GM23248 (cell line): ENCODE data around the gene PTX4. TPM values are rescaled to one million over a fixed set of nuclear protein-coding genes. Genes with fewer than 3 reads are reported as not detected.

ENCODE experiments used
- DNase-seq: peaks from one replicate; pipeline ENCODE4 v3.0.0-alpha.2; 2015
- H2AFZ ChIP-seq: fragments of 200-600 bp; sonication (generic); 2 replicates; pipeline ENCODE4 v1.6.1; 2016; ENCODE audit warnings: antibody characterized with exemption
- H3F3A ChIP-seq: fragments of 200-600 bp; sonication (generic); 2 replicates; pipeline ENCODE4 v1.6.1; 2016; ENCODE audit warnings: mild to moderate bottlenecking, antibody characterized with exemption, mixed run types; ENCODE audit not compliant: insufficient read depth
- H3K27ac ChIP-seq: fragments of 200-600 bp; sonication (generic); 2 replicates; pipeline ENCODE4 v1.5.1; 2016; ENCODE audit warnings: mild to moderate bottlenecking
- H3K27me3 ChIP-seq: fragments of 200-600 bp; sonication (generic); replicated peaks from 2 replicates; pipeline ENCODE4 v1.6.1; 2016; ENCODE audit warnings: mild to moderate bottlenecking; ENCODE audit not compliant: insufficient read depth
- H3K36me3 ChIP-seq: fragments of 200-600 bp; sonication (generic); 2 replicates; pipeline ENCODE4 v1.6.1; 2016; ENCODE audit warnings: low read depth, mild to moderate bottlenecking
- H3K4me1 ChIP-seq: fragments of 200-600 bp; sonication (generic); 2 replicates; pipeline ENCODE4 v1.6.1; 2016; ENCODE audit warnings: mild to moderate bottlenecking; ENCODE audit not compliant: insufficient read depth
- H3K4me2 ChIP-seq: fragments of 200-600 bp; sonication (generic); one replicate; pipeline ENCODE4 v1.6.1; 2016; ENCODE audit warnings: mild to moderate bottlenecking; ENCODE audit not compliant: unreplicated experiment
- H3K4me3 ChIP-seq: fragments of 200-600 bp; sonication (generic); 2 replicates; pipeline ENCODE4 v1.5.1; 2016; ENCODE audit warnings: mild to moderate bottlenecking
- H3K79me2 ChIP-seq: fragments of 200-600 bp; sonication (generic); 2 replicates; pipeline ENCODE4 v1.6.1; 2016; ENCODE audit warnings: mild to moderate bottlenecking; ENCODE audit not compliant: insufficient read depth
- H3K9ac ChIP-seq: fragments of 200-600 bp; sonication (generic); 2 replicates; pipeline ENCODE4 v1.6.1; 2016; ENCODE audit warnings: mild to moderate bottlenecking
- H3K9me2 ChIP-seq: fragments of 200-600 bp; sonication (generic); 2 replicates; pipeline ENCODE4 v1.6.1; 2016; ENCODE audit warnings: mixed run types, mild to moderate bottlenecking, moderate library complexity; ENCODE audit not compliant: insufficient read depth
- H3K9me3 ChIP-seq: fragments of 200-600 bp; sonication (generic); one replicate; pipeline ENCODE4 v1.6.1; 2017; ENCODE audit warnings: low read depth
- H4K20me1 ChIP-seq: fragments of 200-600 bp; sonication (generic); 2 replicates; pipeline ENCODE4 v1.6.0; 2016; ENCODE audit not compliant: insufficient read depth
- EZH2 ChIP-seq: fragments of 200-600 bp; sonication (generic); IDR thresholded peaks from 2 replicates; pipeline ENCODE4 v1.6.1; 2018; ENCODE audit warnings: antibody characterized with exemption, mild to moderate bottlenecking; ENCODE audit not compliant: insufficient read depth, poor library complexity, severe bottlenecking
- EZH2phosphoT487 ChIP-seq: fragments of 200-600 bp; sonication (generic); IDR thresholded peaks from 2 replicates; pipeline ENCODE4 v1.6.1; 2018; ENCODE audit warnings: antibody characterized with exemption, moderate library complexity, mild to moderate bottlenecking, low read depth; ENCODE audit not compliant: insufficient read depth
- WGBS, 2 experiments: methylation state at CpG; one replicate each; pipeline ENCODE4 v1.1.6; 2015 to 2017; ENCODE audit warnings: low lambda C conversion rate in 2 of 2, low coverage in 1 of 2; ENCODE audit errors: missing lambda C conversion rate in 2 of 2; 5-methylcytosine and 5-hydroxymethylcytosine counted together
- in situ Hi-C: fragments of 300-500 bp; cut with MboI; formaldehyde crosslinking; loops from 2 replicates; pipeline ENCODE4 v1.15.0; 2020
- polyA plus RNA-seq: library from polyadenylated mRNA; unstranded; fragments of >200 nt; fragmentation: Nextera tagmentation; extraction: Ambion mirVana; gene quantifications from 2 replicates; pipeline ENCODE4 v1.2.1, GENCODE V29; 2016
- total RNA-seq: library from RNA; depleted of rRNA; stranded (reverse); fragments of >200 nt; shearing (Covaris generic); gene quantifications from 2 replicates; pipeline ENCODE4 v1.2.3, GENCODE V29; 2014

Gene PTX4
- total and polyA plus RNA-seq, 2 experiments from 2014 or later = not detected

DNA sequence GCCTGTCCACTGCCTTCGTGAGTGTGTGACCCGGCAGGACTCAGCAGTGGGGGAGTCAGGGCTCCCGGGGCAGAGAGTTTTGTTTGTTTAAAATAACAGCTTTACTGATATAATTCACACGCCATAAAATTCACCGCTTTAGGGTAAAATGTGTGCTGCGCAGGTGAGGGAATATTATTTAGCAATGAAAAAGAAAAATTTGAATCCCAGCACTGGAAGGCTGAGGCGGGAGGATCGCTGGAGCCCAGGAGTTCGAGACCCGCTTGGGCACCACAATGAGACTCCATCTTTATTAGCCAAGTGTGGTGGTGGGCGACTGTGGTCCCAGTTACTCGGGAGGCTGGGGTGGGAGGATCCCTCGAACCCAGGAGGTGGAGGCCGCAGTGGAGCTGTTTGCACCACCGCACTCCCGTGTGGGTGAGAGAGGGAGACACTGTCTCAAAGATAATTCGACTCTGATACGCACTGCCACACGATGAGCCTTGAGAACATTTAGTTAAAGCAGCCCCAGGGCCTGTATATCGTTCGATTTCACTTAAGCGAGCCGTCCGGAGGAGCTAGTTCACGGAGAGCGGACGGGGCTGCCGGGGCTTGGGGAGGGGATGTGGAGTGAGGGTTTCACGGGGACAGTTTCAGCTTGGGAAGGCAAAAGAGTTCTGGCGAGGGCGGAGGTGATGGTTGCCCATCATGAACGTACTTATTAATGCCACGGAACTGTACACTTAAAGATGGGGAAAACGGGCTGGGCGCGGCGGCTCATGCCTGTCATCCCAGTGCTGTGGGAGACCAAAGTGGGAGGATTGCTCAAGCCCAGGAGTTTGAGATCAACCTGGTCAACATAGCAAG lies 14.6 kb upstream of the PTX4 start:
- H3K27me3 ChIP-seq = no peaks in the 10 kb centered on the region
- H3K9me2 ChIP-seq = no peaks in the 10 kb centered on the region
- no peaks in the 10 kb centered on the region for H3K9me3 ChIP-seq
- H2AFZ ChIP-seq = no peak overlapping the region
- DNase-seq = no peak
- no peaks in the 10 kb centered on the region for H4K20me1 ChIP-seq
- no peaks in the 10 kb centered on the region for H3F3A ChIP-seq
- no peak overlapping the region for H3K4me3 ChIP-seq
- peaks cover 7% of the 10 kb centered on the region; the same call in 1 of the 2 replicates for H3K36me3 ChIP-seq
- no peak overlapping the region for H3K4me2 ChIP-seq
- TF ChIP-seq EZH2phosphoT487 = no peak
- no peak for TF ChIP-seq EZH2
- no peaks in the 10 kb centered on the region for H3K79me2 ChIP-seq
- H3K27ac ChIP-seq = no peak overlapping the region
- no peak overlapping the region for H3K9ac ChIP-seq
- no peaks in the 10 kb centered on the region for H3K4me1 ChIP-seq
- in situ Hi-C loops = no loop called here
- 96 to 98% methylated on average over 37 of the region's 37 CpGs for WGBS, 2 experiments

- peaks cover 7% of the 10 kb centered on the region; the same call in 1 of the 2 replicates for H3K36me3 ChIP-seq
- no peaks in the 10 kb centered on the region for H3K79me2 ChIP-seq
- no peak overlapping the region for H3K9ac ChIP-seq
- no peaks in the 10 kb centered on the region for H3K4me1 ChIP-seq
- H3K27ac ChIP-seq = no peak overlapping the region
- no peaks in the 10 kb centered on the region for H3K9me3 ChIP-seq
- H3K4me2 ChIP-seq = no peak overlapping the region
- DNase-seq = no peak
- in situ Hi-C loops = no loop called here
- no peaks in the 10 kb centered on the region for H4K20me1 ChIP-seq
- TF ChIP-seq EZH2phosphoT487 (no peak), EZH2 (no peak)
- no peak overlapping the region for H2AFZ ChIP-seq
- no peaks in the 10 kb centered on the region for H3K9me2 ChIP-seq
- H3K4me3 ChIP-seq = no peak overlapping the region
- H3F3A ChIP-seq = no peaks in the 10 kb centered on the region
- H3K27me3 ChIP-seq = no peaks in the 10 kb centered on the region
- WGBS, 2 experiments = 96% methylated on average over 35 to 42 of the region's 42 CpGs
These were observed 13.6 kb upstream of the PTX4 start for GRCh38 chr16:1502092-1503004.

- Histone ChIP-seq H3F3A (no peaks in the 10 kb centered on the region), H3K9me3 (no peaks in the 10 kb centered on the region), H3K27me3 (no peaks in the 10 kb centered on the region), H3K9me2 (no peaks in the 10 kb centered on the region), H3K4me3 (no peak overlapping the region), H3K79me2 (0 out of 2 replicates have a peak, but pooled peaks cover 3% of the 10 kb centered on the region), H3K27ac (no peak overlapping the region), H3K4me1 (no peaks in the 10 kb centered on the region), H3K9ac (no peak overlapping the region), H3K4me2 (no peak overlapping the region), H2AFZ (no peak overlapping the region), H3K36me3 (peaks cover 7% of the 10 kb centered on the region; the same call in 1 of the 2 replicates), H4K20me1 (no peaks in the 10 kb centered on the region)
- WGBS, 2 experiments = 92 to 94% methylated on average over 20 to 23 of the region's 23 CpGs
- in situ Hi-C loops = no loop called here
- DNase-seq = no peak
- TF ChIP-seq EZH2 (no peak), EZH2phosphoT487 (no peak)
These were observed 12.9 kb upstream of the PTX4 start for GRCh38 chr16:1501630-1502029.

GRCh38 chr16:1500465-1501150 lies 11.9 kb upstream of the PTX4 start:
- H3K79me2 ChIP-seq = 0 out of 2 replicates have a peak, but pooled peaks cover 12% of the 10 kb centered on the region
- H2AFZ ChIP-seq = no peak overlapping the region
- DNase-seq = no peak
- H3K4me2 ChIP-seq = no peak overlapping the region
- H3K9me3 ChIP-seq = no peaks in the 10 kb centered on the region
- no peak overlapping the region for H3K4me3 ChIP-seq
- peaks cover 7% of the 10 kb centered on the region; the same call in 1 of the 2 replicates for H3K36me3 ChIP-seq
- no peak for TF ChIP-seq EZH2phosphoT487
- TF ChIP-seq EZH2 = no peak
- 92 to 96% methylated on average over 27 to 44 of the region's 44 CpGs for WGBS, 2 experiments
- H3K9ac ChIP-seq = no peak overlapping the region
- H3K4me1 ChIP-seq = no peaks in the 10 kb centered on the region
- no peaks in the 10 kb centered on the region for H3K27me3 ChIP-seq
- H3K9me2 ChIP-seq = no peaks in the 10 kb centered on the region
- H3F3A ChIP-seq = no peaks in the 10 kb centered on the region
- in situ Hi-C loops = no loop called here
- no peaks in the 10 kb centered on the region for H4K20me1 ChIP-seq
- H3K27ac ChIP-seq = no peak overlapping the region
